ENCODE results near the gene PRG2.
A peak's percentile ranks its signal among the peaks of the same experiment; 100 is the strongest.
"Not testable (repeated sequence)": the region's sequence is repeated elsewhere in the genome, so short reads cannot be mapped to it uniquely, and the experiment has no call there.

Gene PRG2

DNA sequence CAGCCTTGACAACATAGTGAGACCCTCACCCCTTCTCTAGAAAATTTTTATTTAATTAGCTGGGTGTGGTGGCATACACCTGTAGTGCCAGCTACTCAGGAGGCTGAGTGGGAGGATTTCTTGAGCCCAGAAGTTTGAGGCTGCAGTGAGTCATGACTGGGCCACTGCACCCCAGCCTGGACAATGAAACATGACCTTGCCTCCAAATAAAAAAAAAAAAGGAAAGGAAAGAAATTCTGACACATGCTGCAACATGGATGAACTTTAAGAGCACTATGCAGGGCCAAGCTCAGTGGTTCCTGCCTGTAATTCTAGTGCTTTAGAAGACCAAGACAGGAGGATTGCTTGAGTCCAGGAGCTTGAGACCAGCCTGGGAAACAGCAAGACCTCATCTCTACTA, 27.7 kb upstream of the PRG2 start:
- DNase-seq, result no peak

- no peak for DNase-seq
These were observed 26.6 kb upstream of the PRG2 start for GRCh38 chr11:57417056-57417455.

- DNase-seq, result no peak
These were observed 26.0 kb upstream of the PRG2 start for GRCh38 chr11:57416436-57416835.

GRCh38 chr11:57414612-57415212, 24.3 kb upstream of the PRG2 start:
- DNase-seq, result no peak

DNA sequence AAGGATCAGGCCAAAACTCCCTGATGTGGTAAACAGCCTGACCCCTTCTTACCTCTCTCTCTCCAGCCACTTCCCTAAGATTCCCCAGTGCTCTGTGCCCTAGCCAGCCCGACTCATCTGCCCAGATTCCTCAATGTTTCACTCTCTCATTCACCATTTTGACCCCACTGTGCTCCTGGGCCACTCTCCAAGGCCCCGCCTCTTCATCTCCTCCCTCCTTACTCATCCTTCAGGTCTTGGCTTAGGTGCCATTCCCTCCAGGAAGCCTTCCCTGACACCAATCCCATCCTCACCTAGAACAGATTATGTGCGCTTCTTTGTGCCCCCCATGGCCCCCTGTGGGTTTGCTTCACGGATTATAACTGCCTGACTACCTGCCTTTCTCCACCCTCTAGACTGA, 23.2 kb upstream of the PRG2 start:
- no peak for DNase-seq

GRCh38 chr11:57410287-57410686, 19.8 kb upstream of the PRG2 start:
- DNase-seq, result no peak

- no peak for DNase-seq
These were observed 19.1 kb upstream of the PRG2 start for GRCh38 chr11:57409321-57410100.

DNA sequence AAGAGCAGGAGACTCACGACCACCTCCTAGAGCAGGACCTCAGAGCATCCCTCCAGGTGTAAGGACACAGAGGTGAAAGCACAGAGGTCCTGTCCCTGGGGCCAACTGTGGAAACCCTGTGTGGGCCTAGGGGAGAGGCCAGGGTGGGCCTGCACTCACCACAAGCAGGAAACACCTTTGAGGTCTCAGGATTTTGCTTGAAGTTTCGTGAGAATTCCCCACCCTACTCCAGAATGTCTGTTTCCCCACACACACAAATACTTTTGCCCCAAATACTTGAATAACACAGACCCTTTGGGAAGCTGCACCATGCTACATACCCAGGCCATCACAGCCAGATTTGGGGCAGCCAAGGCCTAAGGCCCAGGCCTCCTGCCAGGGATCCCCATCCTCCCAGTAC, 18.3 kb upstream of the PRG2 start:
- DNase-seq, result no peak

DNA sequence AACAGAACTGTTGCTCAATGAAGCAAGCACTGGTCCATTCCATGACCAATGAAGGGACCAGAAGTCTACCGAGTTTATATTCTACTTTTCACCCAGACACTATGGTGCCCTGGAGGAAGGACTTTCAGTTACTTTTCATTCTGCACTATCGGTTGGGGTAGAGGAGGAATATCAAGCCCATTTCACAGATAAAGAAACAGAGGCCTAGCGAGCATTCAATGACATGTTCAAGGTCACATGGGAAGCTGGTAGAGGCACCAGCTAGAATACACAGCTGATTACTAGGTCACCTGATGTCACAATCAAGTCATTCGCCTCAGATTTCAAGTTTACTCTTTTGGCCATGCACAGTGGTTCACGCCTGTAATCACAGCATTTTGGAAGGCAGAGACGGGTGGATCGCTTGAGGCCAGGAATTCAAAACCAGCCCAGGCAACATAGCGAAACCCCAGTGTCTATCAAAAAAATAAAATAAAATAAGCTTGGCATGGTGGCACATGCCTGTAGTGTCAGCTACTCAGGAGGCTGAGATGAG, 17.6 kb upstream of the PRG2 start:
- DNase-seq, result no peak

DNA sequence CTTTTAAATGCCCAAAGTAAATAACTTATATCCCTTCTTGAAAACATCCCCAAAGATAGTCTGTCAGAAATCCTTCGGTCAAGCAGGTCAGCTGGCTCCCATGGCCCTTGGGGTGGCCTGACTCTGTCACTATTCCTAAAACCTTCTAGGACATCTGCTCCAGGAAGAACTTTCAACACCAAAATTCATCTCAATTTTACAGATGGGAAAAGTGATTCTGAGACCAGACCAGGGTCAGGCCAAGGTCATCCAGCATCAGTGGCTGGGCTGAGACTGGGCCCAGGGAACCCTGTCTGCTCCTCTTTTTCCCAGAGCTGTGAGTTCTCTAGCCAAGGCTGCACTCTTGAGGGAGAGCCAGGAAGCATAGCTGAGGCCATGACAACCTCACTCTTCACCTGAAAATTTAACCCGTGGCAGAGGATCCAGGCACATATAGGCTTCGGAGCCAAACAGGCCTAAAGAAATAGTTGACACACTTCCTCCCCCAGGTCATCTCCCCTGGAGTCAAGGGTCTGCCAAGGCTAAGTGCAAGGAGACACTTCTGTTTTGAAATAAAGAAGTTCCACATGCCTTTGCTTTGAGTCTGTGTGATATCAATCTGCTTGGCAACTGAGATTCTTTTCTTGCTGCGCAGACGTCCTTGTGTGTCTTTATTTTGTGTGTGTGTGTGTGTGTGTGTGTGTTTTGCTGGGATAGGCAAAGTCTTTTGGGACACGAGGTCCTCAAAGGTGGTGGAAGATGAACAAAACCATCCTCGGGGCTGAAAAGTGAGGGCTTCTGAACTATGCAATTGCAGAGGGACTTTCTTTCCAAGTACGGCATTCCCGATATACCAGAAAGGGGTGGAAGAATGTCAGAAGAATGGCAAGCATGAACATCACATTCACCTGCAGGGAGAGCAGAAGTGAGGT, 16.8 kb upstream of the PRG2 start:
- no peak for DNase-seq

DNA sequence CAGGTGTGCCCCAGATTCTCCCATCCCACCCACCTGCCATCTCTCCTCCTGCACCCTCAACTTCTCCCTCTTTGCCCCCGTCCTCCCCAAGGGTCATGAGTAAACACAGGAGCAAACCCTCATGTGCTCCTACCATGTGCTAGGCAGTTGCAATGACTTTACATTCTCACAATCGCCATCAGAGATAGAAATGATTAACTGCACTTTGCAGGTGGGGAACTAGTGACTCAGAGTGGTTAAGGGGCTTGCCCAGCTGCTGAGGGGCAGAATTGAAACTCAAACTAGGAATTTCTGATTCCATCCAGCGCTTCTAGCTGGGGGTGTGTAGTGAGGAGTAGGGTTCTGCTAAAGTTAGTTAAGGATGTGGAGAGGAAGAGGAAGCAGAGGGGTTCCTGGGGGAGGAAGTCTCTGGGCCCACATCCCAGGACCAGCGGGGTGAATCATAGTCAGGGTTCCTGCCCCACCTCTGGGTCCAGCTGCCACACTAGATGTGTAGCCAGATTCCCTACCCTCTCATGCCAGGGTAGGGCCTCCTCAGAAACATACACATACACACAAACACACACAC, 16.0 kb upstream of the PRG2 start:
- peak; percentile 17 for DNase-seq

DNA sequence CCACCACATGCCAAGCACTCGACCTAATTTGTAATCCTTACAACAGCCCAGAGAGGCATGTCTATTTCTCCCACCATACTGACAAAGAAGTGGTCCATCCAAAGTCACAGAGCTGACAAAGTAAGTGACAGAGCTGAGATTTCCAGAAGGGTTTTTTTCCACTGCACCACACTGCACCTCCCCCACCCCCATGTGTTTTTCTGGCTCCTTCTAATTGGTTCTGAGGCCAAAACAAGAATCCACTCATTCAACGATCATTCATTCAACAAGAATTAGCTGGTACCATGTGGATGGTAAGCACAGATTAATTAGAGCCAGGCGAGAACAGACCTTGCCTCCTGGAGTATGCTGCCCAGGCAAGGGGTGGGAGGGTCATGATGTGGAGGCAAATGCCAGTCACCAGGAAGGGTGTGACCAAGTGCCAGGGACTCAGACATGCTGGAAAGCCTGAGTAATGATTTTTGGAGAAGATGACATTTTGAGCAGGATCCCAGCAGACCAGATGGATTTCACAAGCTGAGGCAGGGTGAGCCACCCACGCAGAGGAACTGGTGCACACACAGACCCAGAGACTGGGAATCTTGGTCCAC, 14.9 kb upstream of the PRG2 start:
- no peak for DNase-seq

GRCh38 chr11:57403802-57404147, 13.3 kb upstream of the PRG2 start:
- DNase-seq, result no peak

DNA sequence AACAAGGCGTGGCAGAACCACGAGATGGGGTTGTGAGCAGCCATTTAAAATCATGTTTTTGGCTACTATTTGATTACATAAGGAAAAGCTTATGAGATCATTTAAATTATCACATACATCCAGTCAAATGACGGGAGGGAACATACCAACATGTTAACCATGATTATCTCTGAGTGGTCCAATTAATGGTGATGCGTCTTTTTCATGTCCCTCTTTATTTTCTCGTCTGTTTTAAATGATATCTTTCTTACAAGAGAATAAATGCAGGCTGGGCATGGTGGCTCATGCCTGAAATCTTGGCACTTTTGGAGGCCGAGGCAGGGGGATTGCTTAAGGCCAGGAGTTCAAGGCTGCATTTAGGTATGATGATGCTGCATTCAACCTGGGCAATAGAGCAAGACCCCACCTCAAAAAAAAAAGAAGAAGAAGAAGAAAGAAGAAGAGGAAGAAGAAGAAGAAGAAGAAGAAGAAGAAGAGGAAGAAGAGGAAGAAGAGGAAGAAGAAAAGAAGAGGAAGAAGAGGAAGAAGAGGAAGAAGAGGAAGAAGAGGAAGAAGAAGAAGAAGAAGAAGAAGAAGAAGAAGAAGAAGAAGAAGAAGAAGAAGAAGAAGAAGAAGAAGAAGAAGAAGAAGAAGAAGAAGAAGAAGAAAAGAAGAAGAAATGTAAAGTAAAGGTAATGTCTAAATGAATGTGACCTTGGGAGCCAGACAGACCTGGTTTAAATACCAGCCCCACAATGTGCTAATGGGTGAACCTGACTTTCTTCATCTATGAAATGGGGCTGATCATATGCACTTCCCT, 12.8 kb upstream of the PRG2 start:
- not testable (repeated sequence) for DNase-seq

DNA sequence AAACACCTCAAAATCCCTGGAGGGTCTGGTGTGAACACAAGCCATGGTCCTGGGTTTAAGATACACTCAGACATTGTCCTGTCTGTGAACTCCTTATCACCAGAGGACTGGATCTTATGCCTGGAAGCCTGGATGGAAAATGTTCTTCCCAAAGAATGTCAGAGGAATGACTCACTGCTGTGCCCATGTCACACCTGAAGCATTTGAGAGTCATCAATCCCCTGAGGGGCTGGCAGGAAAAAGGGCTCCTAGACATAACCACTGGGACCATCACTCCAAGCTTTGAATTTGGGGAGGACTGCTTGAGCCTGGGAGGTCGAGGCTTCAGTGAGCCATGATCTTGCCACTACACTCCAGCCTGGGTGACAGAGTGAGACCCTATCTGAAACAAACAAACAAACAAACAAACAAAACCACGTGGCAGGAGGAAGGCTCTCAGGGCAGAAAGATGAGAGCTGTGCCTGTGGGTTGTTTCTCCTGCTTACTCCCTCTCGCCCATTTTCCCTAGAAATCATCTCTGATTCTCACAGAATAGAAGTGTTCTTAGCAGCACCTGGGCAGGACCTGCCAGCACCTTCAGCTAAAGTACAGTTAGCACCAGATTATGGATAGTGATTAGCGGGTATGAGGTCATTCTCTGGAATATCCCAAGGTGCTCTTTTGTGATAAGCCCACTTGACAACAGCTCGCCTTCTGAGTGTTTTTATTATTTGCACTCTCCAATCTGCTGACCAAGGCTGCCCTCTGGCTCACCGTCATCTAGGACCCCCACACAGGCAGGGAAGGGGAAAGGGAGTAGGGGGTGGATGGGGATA, 11.9 kb upstream of the PRG2 start:
- no peak for DNase-seq

- DNase-seq, result no peak
These were observed 9.6 kb upstream of the PRG2 start for GRCh38 chr11:57399972-57400578.

DNA sequence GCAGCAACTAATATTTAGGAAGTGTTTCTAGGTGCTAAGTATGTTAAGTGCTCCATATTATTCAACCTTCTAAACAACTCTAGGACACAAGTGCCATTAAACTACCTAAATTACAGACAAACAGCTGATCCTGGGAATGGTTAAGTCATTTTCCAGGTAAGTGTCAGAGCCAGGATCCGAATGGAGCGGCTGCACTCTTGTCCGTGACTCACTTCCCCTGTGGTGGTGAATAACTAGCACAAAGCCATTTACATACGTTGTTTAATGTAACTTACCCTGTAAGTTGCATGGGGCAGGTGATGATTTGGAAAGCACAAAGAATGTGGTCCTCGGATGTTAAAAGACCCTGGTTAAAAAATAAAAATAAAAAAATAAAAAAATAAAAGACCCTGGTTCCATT, 8.8 kb upstream of the PRG2 start:
- DNase-seq, result no peak

DNA sequence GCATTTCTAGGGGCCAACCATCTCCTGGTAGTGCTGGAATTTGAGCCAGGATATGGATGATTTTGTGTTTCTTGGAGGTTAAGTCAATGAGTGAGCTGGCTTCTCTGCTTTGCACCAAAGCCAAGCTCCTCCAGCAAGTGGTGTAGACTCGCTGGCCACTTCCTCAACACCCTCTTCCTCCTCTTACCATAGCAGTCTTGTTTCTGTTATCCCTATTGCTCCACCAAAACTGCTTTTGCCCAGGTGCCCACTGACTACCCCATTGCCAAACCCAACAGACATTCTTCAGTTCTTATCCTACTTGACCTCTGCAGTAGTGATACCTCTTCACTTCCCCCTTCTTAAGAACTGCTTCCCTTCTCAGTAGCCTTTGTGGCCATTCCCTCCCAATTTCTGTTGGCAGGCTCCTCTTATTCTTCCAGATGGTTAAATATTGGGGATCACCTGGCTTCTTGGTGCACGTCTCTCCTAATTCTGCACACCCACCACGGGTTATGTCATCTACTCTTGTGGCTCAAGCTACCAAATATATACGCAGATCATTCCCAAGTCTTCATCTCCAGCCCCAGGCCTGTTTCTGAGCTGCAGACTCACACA, 7.0 kb upstream of the PRG2 start:
- no peak for DNase-seq

- DNase-seq, result no peak
These were observed 6.3 kb upstream of the PRG2 start for GRCh38 chr11:57396744-57397143.
